HCT116 (cell line): ENCODE results near the gene SCN3B. TPM values are rescaled to one million over a fixed set of nuclear protein-coding genes. Genes with fewer than 3 reads are reported as not detected.

ENCODE experiments used
- ATAC-seq: fragments of 200-7000 bp; cut with Tn5 transposase; 2 replicates; pipeline ENCODE4 v1.9.1; 2020; ENCODE audit warnings: mild to moderate bottlenecking, moderate library complexity
- BruUV-seq: library from RNA; stranded (reverse); fragments of 400-500 nt; replicated peaks from 2 replicates; lab custom pipeline; 2021; lab: Mats Ljungman, UMichigan
- CTCF ChIA-PET: fragments of 300-600 bp; sonication (Branson Sonifier 250); formaldehyde crosslinking; loops from one replicate; lab custom pipeline; 2021; ENCODE audit warnings: antibody characterized with exemption; lab: Charles Lee
- POLR2A ChIA-PET: fragments of 300-600, 350-600 bp; sonication (Branson Sonifier 250); formaldehyde crosslinking; loops from one replicate; lab custom pipeline; 2021; ENCODE audit warnings: antibody characterized with exemption; lab: Charles Lee
- RAD21 ChIA-PET, 2 experiments: fragments of 300-600 bp; sonication (Branson Sonifier 250); formaldehyde crosslinking; loops; one replicate each; lab custom pipeline; 2023; ENCODE audit warnings: low total read pairs in 2 of 2; ENCODE audit not compliant: uncharacterized antibody in 2 of 2, unreplicated experiment in 2 of 2, low non-redundant PET in 1 of 2; lab: Charles Lee
- DNase-seq: peaks from one replicate; pipeline ENCODE4 v3.0.0-alpha.2; 2010; ENCODE audit warnings: low read depth, low spot score
- H2AFZ ChIP-seq: fragments of 200-600 bp; shearing (Covaris generic), sonication (generic); 2 replicates; pipeline ENCODE4 v1.6.1; 2017; ENCODE audit warnings: low read depth, mixed run types, mixed read lengths, antibody characterized with exemption, low read length; ENCODE audit not compliant: poor library complexity, severe bottlenecking
- H3K27ac ChIP-seq: 2 replicates; pipeline ENCODE4 v1.5.1; 2012; ENCODE audit warnings: low read depth, low read length
- H3K27me3 ChIP-seq: fragments of 200-600 bp; sonication (generic); 2 replicates; pipeline ENCODE4 v1.6.1; 2016; ENCODE audit warnings: mixed run types, low read length, mixed read lengths; ENCODE audit not compliant: insufficient read depth
- H3K36me3 ChIP-seq, 2 experiments: fragments of 200-500 bp in 1 of 2; fragments of 200-600 bp in 1 of 2; sonication (Bioruptor generic) in 1 of 2; sonication (generic) in 1 of 2; 2 replicates each; pipeline versions ENCODE4 v1.5.1 to v1.6.1; 2014 to 2016; ENCODE audit warnings: low read length in 2 of 2, inconsistent platforms in 1 of 2, mixed read lengths in 1 of 2, mixed run types in 1 of 2; ENCODE audit not compliant: insufficient read depth in 2 of 2, control insufficient read depth in 1 of 2
- H3K4me1 ChIP-seq, 2 experiments: fragments of 200-600 bp in 1 of 2; sonication (generic) in 1 of 2; 2 replicates each; pipeline versions ENCODE4 v1.5.1 to v1.6.1; 2012 to 2017; ENCODE audit warnings: low read length in 2 of 2, inconsistent platforms in 1 of 2, mild to moderate bottlenecking in 1 of 2, mixed read lengths in 1 of 2, mixed run types in 1 of 2, moderate library complexity in 1 of 2; ENCODE audit not compliant: insufficient read depth in 2 of 2, control insufficient read depth in 1 of 2
- H3K4me2 ChIP-seq: fragments of 200-600 bp; sonication (generic); 2 replicates; pipeline ENCODE4 v1.6.1; 2017; ENCODE audit warnings: mixed run types, low read length, mixed read lengths
- H3K4me3 ChIP-seq, 2 experiments: fragments of 200-600 bp in 1 of 2; sonication (generic) in 1 of 2; replicated peaks in 1 of 2; 2 replicates each; pipeline ENCODE4 v1.5.1; 2011 to 2016; ENCODE audit warnings: low read length in 2 of 2, control low read depth in 1 of 2, low read depth in 1 of 2, mild to moderate bottlenecking in 1 of 2, mixed read lengths in 1 of 2, mixed run types in 1 of 2
- H3K79me2 ChIP-seq: fragments of 200-600 bp; sonication (generic); 2 replicates; pipeline ENCODE4 v1.6.1; 2017; ENCODE audit warnings: mild to moderate bottlenecking, mixed run types, low read length, moderate library complexity, mixed read lengths; ENCODE audit not compliant: insufficient read depth
- H3K9ac ChIP-seq: fragments of 200-600 bp; sonication (generic); 2 replicates; pipeline ENCODE4 v1.6.1; 2016; ENCODE audit warnings: low read length, mixed read lengths
- H3K9me2 ChIP-seq: fragments of 200-600 bp; sonication (generic), shearing (Covaris generic); 2 replicates; pipeline ENCODE4 v1.6.1; 2017; ENCODE audit warnings: mixed run types, mild to moderate bottlenecking, moderate library complexity; ENCODE audit not compliant: insufficient read depth
- H3K9me3 ChIP-seq, 2 experiments: fragments of 200-500 bp in 1 of 2; fragments of 200-600 bp in 1 of 2; sonication (Bioruptor generic) in 1 of 2; sonication (generic) in 1 of 2; 2 replicates each; pipeline ENCODE4 v1.6.1; 2014 to 2017; ENCODE audit warnings: low read length in 2 of 2, mixed read lengths in 2 of 2, inconsistent platforms in 1 of 2, low read depth in 1 of 2, mild to moderate bottlenecking in 1 of 2, mixed run types in 1 of 2, moderate library complexity in 1 of 2; ENCODE audit not compliant: control insufficient read depth in 1 of 2, insufficient read depth in 1 of 2
- H4K20me1 ChIP-seq: fragments of 200-600 bp; sonication (generic), shearing (Covaris generic); 2 replicates; pipeline ENCODE4 v1.6.1; 2017; ENCODE audit warnings: mixed run types, mild to moderate bottlenecking, moderate library complexity; ENCODE audit not compliant: insufficient read depth
- CBX3 ChIP-seq: IDR thresholded peaks from 2 replicates; pipeline ENCODE4 v1.6.1; 2012; ENCODE audit warnings: low read depth
- EGR1 ChIP-seq: IDR thresholded peaks from 2 replicates; pipeline ENCODE4 v1.6.1; 2012; ENCODE audit warnings: low read depth
- EZH2 ChIP-seq: fragments of 200-600 bp; sonication (generic); IDR thresholded peaks from 2 replicates; pipeline ENCODE4 v1.6.1; 2017; ENCODE audit warnings: antibody characterized with exemption, mixed run types
- POLR2AphosphoS5 ChIP-seq: IDR thresholded peaks from 2 replicates; pipeline ENCODE4 v1.6.1; 2011; ENCODE audit warnings: mild to moderate bottlenecking, low read depth, low read length, moderate library complexity
- SIN3A ChIP-seq: IDR thresholded peaks from 2 replicates; pipeline ENCODE4 v1.6.1; 2012; ENCODE audit warnings: low read depth
- SP1 ChIP-seq: IDR thresholded peaks from 2 replicates; pipeline ENCODE4 v1.6.1; 2012; ENCODE audit warnings: low read depth
- ZBTB33 ChIP-seq: IDR thresholded peaks from 2 replicates; pipeline ENCODE4 v1.6.1; 2011; ENCODE audit warnings: mild to moderate bottlenecking, low read length, moderate library complexity; ENCODE audit not compliant: insufficient replicate concordance; ENCODE audit errors: extremely low read depth
- ZNF274 ChIP-seq: fragments of 200-500 bp; sonication (Bioruptor generic); IDR thresholded peaks from 2 replicates; pipeline ENCODE4 v1.6.1; 2014; ENCODE audit warnings: mild to moderate bottlenecking, low read depth, low read length, inconsistent platforms
- intact Hi-C: fragments of 100-400 bp; cut with micrococcal nuclease; formaldehyde crosslinking; loops from 2 replicates; pipeline ENCODE4 v1.10.0; 2022
- total RNA-seq: library from RNA; stranded (reverse); gene quantifications from one replicate; pipeline ENCODE4 v1.2.1, GENCODE V29; 2021; ENCODE audit not compliant: unreplicated experiment

The SCN3B gene
- total RNA-seq, 1 experiment from 2014 or later, result 0.05 TPM

DNA sequence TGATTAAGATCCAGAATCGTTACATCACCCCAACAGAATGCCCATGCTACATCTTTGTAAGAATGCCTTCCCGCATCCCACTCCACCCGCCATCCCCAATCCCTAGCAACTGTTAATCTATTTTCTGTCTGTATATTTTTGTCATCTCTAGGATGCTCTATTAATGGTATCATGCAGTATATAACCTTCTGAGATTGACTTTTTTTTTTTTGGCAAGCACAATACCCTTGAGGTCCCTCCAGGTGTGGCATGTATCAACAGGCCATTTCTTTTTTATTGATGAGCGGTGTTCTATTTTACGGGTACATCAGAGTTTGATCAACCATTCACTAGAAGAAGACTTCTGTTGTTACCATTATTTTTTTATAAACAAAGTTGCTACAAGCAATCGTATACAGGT is 30.2 kb upstream of the SCN3B start:
- intact Hi-C loops, result no loop called here
- no peak overlapping the region for H3K4me2 ChIP-seq
- CTCF ChIA-PET, result no interaction called here
- BruUV-seq, result no TSS peak
- H3K9me2 ChIP-seq, result no peaks in the 10 kb centered on the region
- POLR2A ChIA-PET, result no interaction called here
- H3K9me3 ChIP-seq, result no peaks in the 10 kb centered on the region
- no peaks in the 10 kb centered on the region for H4K20me1 ChIP-seq
- TF ChIP-seq EGR1 (no peak), SIN3A (no peak), POLR2AphosphoS5 (no peak), CBX3 (no peak), SP1 (no peak), ZNF274 (no peak), ZBTB33 (no peak), EZH2 (no peak)
- H3K36me3 ChIP-seq, result no peaks in the 10 kb centered on the region
- H3K27ac ChIP-seq, result no peak overlapping the region
- no peak overlapping the region for H3K4me3 ChIP-seq
- RAD21 ChIA-PET, result no interaction called here
- ATAC-seq, result no peak
- H3K79me2 ChIP-seq, result no peaks in the 10 kb centered on the region
- H3K27me3 ChIP-seq, result peaks cover 77% of the 10 kb centered on the region
- no peak overlapping the region for H3K9ac ChIP-seq
- no peak overlapping the region for H2AFZ ChIP-seq
- DNase-seq, result no peak
- H3K4me1 ChIP-seq, result no peaks in the 10 kb centered on the region
